SHP77 treated with DMSO at 0.1 percent for 48 hours (cell line): Measurements from ENCODE around the gene TTC34.
"Not testable (repeated sequence)": the region's sequence is repeated elsewhere in the genome, so short reads cannot be mapped to it uniquely, and the experiment has no call there.

Source experiments
- DNase-seq: peaks from one replicate; lab custom pipeline; 2025; lab: John Stamatoyannopoulos, UW

Gene TTC34

DNA sequence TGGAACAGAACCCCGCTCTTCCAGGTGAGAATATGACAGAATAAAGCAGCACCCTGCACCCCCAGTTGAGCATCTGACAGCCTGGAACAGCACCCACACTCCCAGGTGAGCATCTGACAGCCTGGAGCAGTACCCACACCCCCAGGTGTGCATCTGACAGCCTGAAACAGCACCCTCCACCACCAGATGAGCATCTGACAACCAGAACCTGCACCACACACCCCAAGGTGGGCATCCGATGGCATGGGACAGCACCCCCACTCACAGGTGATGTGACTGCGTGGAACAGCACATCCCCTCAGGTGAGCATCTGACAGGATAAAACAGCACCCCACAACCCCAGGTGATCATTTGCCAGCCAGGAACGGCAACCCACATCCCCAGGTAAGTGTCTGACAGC, 26.2 kb downstream of the TTC34 start:
- DNase-seq = not testable (repeated sequence)

DNA sequence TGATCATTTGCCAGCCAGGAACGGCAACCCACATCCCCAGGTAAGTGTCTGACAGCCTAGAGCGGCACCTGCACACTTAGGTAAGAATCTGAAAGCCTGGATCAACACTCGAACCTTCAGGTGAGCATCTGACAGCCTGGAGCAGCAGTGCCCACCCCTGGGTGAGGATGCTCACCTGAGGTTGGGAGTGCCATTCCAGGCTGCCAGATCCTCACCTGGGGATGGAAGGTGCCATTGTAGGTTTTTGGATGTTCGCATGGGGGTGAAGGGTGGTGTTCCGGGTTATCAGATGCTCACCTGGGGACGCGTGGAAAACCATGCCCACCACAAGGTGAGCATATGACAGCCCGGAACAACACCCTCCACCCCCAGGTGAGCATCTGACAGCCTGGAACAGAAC, 33.4 kb downstream of the TTC34 start:
- not testable (repeated sequence) for DNase-seq

DNA sequence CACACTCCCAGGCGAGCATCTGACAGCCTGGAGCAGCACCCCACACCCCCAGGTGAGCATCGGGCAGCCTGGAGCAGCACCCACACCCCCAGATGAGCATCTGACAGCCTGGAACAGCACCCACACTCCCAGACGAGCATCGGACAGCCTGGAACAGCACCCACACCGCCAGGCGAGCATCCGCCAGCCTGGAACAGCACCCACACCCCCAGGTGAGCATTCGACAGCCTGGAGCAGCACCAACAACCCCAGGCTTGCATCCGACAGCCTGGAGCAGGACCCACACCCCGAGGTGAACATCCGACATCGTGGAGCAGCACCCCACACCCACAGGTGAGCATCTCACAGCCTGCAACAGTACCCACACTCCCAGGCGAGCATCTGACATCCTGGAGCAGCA, 42.1 kb downstream of the TTC34 start:
- not testable (repeated sequence) for DNase-seq

DNA sequence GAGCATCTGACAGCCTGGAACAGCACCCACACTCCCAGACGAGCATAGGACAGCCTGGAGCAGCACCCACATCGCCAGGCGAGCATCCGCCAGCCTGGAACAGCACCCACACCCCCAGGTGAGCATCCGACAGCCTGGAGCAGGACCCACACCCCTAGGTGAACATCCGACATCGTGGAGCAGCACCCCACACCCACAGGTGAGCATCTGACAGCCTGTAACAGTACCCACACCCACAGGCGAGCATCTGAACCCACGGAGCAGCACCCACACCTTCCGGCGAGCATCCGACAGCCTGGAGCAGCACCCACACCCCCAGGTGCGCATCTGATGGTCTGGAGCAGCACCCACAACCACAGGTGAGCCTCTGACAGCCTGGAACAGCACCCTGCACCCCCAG, 44.0 kb downstream of the TTC34 start:
- not testable (repeated sequence) for DNase-seq

DNA sequence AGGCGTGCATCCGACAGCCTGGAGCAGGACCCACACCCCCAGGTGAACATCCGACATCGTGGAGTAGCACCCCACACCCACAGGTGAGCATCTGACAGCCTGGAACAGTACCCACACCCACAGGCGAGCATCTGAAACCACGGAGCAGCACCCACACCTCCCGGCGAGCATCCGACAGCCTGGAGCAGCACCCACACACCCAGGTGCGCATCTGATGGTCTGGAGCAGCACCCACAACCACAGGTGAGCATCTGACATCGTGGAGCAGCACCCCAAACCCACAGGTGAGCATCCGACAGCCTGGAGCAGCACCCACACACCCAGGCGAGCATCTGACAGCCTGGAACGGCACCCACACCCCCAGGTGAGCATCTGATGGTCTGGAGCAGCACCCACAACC, 46.1 kb downstream of the TTC34 start:
- DNase-seq = not testable (repeated sequence)

DNA sequence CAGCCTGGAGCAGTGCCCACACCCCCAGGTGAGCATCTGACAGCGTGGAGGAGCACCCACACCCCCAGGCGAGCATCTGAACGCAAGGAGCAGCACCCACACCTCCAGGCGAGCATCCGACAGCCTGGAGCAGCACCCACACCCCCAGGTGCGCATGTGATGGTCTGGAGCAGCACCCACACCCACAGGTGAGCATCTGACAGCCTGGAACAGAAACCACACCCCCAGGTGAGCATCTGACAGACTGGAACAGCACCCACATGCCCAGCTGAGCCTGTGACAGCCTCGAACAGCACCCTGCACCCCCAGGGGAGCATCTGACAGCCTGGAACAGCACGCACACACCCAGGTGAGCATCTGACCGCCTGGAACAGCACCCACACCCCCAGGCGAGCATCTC, 46.9 kb downstream of the TTC34 start:
- DNase-seq = not testable (repeated sequence)

DNA sequence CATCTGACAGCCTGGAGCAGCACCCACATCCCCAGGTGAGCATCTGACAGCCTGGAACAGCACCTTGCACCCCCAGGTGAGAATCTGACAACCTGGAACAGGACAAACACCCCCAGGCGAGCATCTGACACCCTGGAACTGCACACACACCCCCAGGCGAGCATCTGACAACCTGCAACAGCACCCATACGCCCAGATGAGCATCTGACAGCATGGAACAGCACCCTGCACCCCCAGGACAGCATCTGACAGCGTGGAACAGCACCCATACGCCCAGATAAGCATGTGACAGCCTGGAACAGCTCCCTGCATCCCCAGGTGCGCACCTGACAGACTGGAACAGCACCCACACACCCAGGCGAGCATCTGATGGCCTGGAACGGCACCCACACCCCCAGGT, 49.0 kb downstream of the TTC34 start:
- not testable (repeated sequence) for DNase-seq

DNA sequence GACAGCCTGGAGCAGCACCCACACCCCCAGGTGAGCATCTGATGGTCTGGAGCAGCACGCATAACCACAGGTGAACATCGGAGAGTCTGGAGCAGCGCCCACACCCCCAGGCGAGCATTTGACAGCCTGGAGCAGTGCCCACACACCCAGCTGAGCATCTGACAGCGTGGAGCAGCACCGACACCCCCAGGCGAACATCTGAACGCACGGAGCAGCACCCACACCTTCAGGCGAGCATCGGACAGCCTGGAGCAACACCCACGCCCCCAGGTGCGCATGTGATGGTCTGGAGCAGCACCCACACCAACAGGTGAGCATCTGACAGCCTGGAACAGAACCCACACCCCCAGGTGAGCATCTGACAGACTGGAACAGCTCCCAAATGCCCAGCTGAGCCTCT, 49.6 kb downstream of the TTC34 start:
- not testable (repeated sequence) for DNase-seq

DNA sequence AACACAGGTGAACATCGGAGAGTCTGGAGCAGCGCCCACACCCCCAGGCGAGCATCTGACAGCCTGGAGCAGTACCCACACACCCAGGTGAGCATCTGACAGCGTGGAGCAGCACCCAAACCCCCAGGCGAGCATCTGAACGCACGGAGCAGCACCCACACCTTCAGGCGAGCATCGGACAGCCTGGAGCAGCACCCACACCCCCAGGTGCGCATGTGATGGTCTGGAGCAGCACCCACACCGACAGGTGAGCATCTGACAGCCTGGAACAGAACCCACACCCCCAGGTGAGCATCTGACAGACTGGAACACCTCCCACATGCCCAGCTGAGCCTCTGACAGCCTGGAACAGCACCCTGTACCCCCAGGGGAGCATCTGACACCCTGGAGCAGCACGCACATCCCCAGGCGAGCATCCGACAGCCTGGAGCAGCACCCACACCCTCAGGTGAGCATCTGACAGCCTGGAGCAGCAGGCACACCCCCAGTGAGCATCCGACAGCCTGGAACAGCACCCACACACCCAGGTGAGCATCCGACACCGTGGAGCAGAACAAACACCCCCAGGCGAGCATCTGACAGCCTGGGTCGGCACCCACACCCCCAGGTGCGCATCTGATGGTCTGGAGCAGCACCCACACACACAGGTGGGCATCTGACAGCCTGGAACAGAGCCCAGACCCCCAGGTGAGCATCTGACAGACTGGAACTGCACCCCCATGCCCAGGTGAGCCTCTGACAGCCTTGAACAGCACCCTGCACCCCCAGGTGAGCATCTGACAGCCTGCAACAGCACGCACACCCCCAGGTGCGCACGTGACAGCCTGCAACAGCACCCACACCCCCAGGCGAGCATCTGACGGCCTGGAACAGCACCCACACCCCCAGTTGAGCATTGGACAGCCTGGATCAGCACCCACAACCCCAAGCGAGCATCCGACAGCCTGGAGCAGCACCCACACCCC, 50.4 kb downstream of the TTC34 start:
- DNase-seq = not testable (repeated sequence)

DNA sequence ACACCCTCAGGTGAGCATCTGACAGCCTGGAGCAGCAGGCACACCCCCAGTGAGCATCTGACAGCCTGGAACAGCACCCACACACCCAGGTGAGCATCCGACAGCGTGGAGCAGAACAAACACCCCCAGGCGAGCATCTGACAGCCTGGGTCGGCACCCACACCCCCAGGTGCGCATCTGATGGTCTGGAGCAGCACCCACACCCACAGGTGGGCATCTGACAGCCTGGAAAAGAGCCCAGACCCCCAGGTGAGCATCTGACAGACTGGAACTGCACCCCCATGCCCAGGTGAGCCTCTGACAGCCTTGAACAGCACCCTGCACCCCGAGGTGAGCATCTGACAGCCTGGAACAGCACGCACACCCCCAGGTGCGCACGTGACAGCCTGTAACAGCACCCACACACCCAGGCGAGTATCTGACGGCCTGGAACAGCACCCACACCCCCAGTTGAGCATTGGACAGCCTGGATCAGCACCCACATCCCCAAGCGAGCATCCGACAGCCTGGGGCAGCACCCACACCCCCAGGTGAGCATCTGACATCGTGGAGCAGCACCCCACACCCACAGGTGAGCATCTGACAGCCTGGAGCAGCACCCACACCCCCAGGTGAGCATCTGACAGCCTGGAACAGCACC, 51.3 kb downstream of the TTC34 start:
- DNase-seq = not testable (repeated sequence)

DNA sequence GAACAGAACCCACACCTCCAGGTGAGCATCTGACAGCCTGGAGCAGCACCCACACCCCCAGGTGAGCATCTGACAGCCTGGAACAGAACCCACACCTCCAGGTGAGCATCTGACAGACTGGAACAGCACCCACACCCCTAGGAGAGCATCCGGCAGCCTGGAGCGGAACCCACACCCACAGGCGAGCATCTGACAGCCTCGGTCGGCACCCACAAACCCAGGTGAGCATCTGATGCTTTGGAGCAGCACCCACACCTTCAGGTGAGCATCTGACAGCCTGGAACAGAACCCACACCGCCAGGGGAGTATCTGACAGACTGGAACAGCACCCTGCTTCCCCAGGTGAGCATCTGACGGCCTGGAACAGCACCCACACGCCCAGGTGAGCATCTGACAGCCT, 52.9 kb downstream of the TTC34 start:
- not testable (repeated sequence) for DNase-seq

DNA sequence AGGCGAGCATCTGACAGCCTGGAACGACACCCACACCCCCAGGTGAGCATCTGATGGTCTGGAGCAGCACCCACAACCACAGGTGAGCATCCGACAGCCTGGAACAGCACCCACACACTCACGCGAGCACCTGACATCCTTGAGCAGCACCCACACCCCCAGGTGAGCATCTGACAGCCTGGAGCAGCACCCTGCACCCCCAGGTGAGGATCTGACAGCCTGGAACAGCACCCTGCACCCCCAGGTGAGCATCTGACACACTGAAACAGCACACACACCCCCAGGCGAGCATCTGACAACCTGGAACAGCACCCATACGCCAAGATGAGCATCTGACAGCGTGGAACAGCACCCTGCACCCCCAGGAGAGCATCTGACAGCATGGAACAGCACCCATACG, 106.7 kb downstream of the TTC34 start:
- DNase-seq = not testable (repeated sequence)

DNA sequence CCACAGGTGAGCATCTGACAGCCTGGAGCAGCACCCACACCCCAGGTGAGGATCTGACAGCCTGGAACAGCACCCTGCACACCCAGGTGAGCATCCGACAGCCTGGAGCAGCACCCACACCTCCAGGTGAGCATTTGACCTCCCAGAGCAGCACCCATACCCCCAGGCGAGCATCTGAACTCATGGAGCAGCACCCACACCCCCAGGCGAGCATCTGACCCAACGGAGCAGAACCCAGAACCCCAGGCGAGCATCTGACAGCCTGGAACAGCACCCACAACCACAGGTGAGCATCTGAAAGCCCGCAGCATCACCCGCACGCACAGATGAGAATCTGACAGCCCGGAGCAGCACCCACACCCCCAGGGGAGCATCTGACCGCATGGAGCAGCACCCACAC, 111.3 kb downstream of the TTC34 start:
- not testable (repeated sequence) for DNase-seq

DNA sequence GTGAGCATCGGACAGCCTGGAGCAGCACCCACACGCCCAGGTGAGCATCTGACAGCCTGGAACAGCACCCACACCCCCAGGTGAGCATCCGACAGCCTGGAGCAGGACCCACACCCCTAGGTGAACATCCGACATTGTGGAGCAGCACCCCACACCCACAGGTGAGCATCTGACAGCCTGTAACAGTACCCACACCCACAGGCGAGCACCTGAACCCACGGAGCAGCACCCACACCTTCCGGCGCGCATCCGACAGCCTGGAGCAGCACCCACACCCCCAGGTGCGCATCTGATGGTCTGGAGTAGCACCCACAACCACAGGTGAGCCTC, 113.2 kb downstream of the TTC34 start:
- not testable (repeated sequence) for DNase-seq

DNA sequence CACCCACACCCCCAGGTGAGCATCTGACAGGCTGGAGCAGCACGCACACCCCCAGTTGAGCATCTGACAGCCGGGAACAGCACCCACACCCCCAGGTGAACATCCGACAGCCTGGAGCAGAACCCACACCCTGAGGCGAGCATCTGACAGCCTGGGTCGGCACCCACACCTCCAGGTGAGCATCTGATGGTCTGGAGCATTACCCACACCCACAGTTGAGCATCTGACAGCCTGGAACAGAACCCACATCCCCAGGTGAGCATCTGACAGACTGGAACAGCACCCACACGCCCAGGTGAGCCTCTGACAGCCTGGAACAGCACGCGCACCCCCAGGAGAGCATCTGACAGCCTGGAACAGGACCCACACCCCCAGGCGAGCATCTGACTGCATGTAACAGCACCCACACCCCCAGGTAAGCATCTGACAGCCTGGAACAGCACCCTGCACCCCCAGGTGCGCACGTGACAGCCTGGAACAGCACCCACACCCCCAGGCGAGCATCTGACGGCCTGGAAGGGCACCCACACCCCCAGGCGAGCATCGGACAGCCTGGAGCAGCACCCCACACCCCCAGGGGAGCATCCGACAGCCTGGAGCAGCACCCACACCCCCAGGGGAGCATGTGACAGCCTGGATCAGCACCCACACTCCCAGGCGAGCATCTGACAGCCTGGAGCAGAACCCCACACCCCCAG, 113.7 kb downstream of the TTC34 start:
- not testable (repeated sequence) for DNase-seq

DNA sequence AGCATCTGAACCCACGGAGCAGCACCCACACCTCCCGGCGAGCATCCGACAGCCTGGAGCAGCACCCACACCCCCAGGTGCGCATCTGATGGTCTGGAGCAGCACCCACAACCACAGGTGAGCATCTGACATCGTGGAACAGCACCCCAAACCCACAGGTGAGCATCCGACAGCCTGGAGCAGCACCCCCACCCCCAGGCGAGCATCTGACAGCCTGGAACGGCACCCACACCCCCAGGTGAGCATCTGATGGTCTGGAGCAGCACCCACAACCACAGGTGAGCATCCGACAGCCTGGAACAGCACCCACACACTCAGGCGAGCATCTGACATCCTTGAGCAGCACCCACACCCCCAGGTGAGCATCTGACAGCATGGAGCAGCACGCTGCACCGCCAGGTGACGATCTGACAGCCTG, 114.3 kb downstream of the TTC34 start:
- not testable (repeated sequence) for DNase-seq

DNA sequence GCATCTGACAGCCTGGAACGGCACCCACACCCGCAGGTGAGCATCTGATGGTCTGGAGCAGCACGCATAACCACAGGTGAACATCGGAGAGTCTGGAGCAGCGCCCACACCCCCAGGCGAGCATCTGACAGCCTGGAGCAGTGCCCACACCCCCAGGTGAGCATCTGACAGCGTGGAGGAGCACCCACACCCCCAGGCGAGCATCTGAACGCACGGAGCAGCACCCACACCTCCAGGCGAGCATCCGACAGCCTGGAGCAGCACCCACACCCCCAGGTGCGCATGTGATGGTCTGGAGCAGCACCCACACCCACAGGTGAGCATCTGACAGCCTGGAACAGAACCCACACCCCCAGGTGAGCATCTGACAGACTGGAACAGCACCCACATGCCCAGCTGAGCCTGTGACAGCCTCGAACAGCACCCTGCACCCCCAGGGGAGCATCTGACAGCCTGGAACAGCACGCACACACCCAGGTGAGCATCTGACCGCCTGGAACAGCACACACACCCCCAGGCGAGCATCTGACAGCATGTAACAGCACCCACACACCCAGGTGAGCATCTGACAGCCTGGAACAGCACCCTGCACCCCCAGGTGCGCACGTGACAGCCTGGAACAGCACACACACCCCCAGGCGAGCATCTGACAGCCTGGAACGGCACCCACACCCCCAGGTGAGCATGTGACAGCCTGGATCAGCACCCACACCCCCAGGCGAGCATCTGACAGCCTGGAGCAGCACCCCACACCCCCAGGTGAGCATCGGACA, 115.2 kb downstream of the TTC34 start:
- DNase-seq = not testable (repeated sequence)

DNA sequence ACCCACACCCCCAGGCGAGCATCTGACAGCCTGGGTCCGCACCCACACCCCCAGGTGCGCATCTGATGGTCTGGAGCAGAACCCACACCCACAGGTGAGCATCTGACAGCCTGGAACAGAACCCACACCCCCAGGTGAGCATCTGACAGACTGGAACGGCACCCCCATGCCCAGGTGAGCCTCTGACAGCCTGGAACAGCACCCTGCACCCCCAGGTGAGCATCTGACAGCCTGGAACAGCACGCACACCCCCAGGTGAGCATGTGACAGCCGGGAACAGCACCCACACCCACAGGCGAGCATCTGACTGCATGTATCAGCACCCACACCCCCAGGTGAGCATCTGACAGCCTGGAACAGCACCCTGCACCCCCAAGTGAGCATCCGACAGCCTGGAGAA, 115.8 kb downstream of the TTC34 start:
- not testable (repeated sequence) for DNase-seq

DNA sequence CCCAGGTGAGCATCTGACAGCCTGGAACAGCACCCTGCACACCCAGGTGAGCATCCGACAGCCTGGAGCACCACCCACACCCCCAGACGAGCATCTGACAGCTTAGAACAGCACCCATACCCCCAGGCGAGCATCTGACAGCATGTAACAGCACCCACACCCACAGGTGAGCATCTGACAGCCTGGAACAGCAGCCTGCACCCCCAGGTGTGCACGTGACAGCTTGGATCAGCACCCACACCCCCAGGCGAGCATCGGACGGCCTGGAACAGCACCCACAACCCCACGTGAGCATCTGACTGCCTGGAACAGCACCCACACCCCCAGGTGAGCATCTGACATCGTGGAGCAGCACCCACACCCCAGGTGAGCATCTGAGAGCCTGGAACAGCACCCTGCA, 116.6 kb downstream of the TTC34 start:
- DNase-seq = not testable (repeated sequence)

DNA sequence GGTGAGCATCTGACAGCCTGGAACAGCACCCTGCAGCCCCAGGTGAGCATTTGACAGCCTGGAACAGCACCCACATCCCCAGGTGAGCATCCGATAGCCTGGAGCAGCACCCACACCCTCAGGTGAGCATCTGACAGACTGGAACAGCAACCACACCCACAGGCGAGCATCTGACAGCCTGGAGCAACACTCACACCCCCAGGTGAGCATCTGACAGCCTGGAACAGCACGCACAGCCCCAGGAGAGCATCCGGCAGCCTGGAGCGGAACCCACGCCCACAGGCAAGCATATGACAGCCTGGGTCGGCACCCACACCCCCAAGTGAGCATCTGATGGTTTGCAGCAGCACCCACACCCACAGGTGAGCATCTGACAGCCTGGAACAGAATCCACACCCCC, 117.5 kb downstream of the TTC34 start:
- DNase-seq = not testable (repeated sequence)

DNA sequence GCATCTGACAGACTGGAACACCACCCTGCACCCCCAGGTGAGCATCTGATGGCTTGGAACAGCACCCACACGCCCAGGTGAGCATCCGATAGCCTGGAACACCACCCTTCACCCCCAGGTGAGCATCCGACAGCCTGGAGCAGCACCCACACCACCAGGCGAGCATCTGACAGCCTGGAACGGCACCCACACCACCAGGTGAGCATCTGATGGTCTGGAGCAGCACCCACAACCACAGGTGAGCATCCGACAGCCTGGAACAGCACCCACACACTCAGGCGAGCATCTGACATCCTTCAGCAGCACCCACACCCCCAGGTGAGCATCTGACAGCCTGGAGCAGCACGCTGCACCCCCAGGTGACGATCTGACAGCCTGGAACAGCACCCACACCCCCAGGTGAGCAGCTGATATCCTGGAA, 118.2 kb downstream of the TTC34 start:
- not testable (repeated sequence) for DNase-seq

DNA sequence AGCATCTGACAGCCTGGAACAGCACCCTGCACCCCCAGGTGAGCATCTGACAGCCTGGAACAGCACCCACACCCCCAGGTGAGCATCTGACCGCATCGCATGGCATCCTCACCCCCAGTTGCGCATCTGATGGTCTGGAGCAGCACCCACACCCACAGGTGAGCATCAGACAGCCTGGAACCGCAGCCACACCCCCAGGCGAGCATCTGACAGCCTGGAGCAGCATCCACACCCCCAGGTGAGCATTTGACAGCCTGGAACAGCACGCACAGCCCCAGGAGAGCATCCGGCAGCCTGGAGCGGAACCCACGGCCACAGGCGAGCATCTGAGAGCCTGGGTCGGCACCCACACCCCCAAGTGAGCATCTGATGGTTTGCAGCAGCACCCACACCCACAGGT, 118.6 kb downstream of the TTC34 start:
- not testable (repeated sequence) for DNase-seq
